Raji (cell line): ENCODE measurements around the gene RAPGEF5.

Experiments used
- POLR2A ChIP-seq: IDR thresholded peaks from 2 replicates; pipeline ENCODE4 v1.6.1; 2011; ENCODE audit warnings: low read depth, low read length, control low read depth; ENCODE audit not compliant: insufficient read depth

Gene RAPGEF5

GRCh38 chr7:22356701-22357310 lies at the start of gene RAPGEF5:
Gene RAPGEF5, minus strand, starts transcription at chr7:22357154. Its CDS starts 94 bp downstream, at chr7:22357060.
- peak; percentile 89 for TF ChIP-seq POLR2A

- no peak for TF ChIP-seq POLR2A
Observed at GRCh38 chr7:22406715-22407114, 49.8 kb upstream of the RAPGEF5 start.

- TF ChIP-seq POLR2A, result no peak
Observed at GRCh38 chr7:22404421-22405023, 47.6 kb upstream of the RAPGEF5 start.

- TF ChIP-seq POLR2A, result no peak
Observed at GRCh38 chr7:22403344-22403743, 46.4 kb upstream of the RAPGEF5 start.

- TF ChIP-seq POLR2A, result no peak
Observed at GRCh38 chr7:22402250-22402649, 45.3 kb upstream of the RAPGEF5 start.

- TF ChIP-seq POLR2A, result no peak
Observed at GRCh38 chr7:22400936-22401553, 44.1 kb upstream of the RAPGEF5 start.

GRCh38 chr7:22400150-22400814 lies 43.3 kb upstream of the RAPGEF5 start:
- no peak for TF ChIP-seq POLR2A

- no peak for TF ChIP-seq POLR2A
Observed at GRCh38 chr7:22399546-22399945, 42.6 kb upstream of the RAPGEF5 start.

GRCh38 chr7:22399091-22399490 lies 42.1 kb upstream of the RAPGEF5 start:
- no peak for TF ChIP-seq POLR2A

GRCh38 chr7:22397981-22398380 lies 41.0 kb upstream of the RAPGEF5 start:
- no peak for TF ChIP-seq POLR2A

GRCh38 chr7:22395222-22395621 lies 38.3 kb upstream of the RAPGEF5 start:
- no peak for TF ChIP-seq POLR2A

GRCh38 chr7:22394739-22395138 lies 37.8 kb upstream of the RAPGEF5 start:
- TF ChIP-seq POLR2A, result no peak

- TF ChIP-seq POLR2A, result no peak
Observed at GRCh38 chr7:22393913-22394729, 37.2 kb upstream of the RAPGEF5 start.

GRCh38 chr7:22390516-22390915 lies 33.6 kb upstream of the RAPGEF5 start:
- TF ChIP-seq POLR2A, result no peak

- TF ChIP-seq POLR2A, result no peak
Observed at GRCh38 chr7:22389892-22390291, 32.9 kb upstream of the RAPGEF5 start.
